Tongue (tissue), 2 donors: ENCODE measurements around the gene KRT24. TPM values are rescaled to one million over a fixed set of nuclear protein-coding genes. Genes with fewer than 3 reads are reported as not detected.
A peak's percentile ranks its signal among the peaks of the same experiment; 100 is the strongest.
"Not testable (repeated sequence)": the region's sequence is repeated elsewhere in the genome, so short reads cannot be mapped to it uniquely, and the experiment has no call there.

Experiments
- DNase-seq: peaks from one replicate; pipeline ENCODE4 v3.0.0-alpha.2; 2015
- total RNA-seq: library from RNA; depleted of rRNA; stranded (reverse); fragments of >200 nt; gene quantifications from one replicate; pipeline ENCODE4 v1.2.3, GENCODE V29; 2014

KRT24 gene
- 0.31 TPM for total RNA-seq

DNA sequence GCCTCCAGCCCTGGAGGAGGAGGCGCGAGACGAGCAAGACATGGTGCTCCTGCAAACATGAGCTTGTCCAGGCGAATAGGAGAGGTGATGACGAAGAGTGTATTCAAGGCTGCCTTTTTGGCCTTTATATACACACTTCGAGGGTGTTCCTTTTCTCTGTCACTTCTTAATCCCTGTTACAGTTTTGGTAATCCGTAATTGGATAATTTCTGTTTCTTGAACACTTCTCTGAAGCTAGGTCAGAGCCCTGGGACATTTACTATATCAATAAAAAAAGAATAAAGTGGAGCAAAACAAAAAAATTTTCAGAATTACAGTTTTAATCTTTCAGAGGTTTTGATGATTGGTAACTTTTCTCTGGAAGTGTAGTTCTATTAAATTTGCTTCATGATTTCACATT, at the start of gene KRT24:
KRT24 (minus strand) TSS at position 101 of the 400 bp plus-strand sequence; CDS start at position 42, 59 bp downstream.
- DNase-seq, result no peak

DNA sequence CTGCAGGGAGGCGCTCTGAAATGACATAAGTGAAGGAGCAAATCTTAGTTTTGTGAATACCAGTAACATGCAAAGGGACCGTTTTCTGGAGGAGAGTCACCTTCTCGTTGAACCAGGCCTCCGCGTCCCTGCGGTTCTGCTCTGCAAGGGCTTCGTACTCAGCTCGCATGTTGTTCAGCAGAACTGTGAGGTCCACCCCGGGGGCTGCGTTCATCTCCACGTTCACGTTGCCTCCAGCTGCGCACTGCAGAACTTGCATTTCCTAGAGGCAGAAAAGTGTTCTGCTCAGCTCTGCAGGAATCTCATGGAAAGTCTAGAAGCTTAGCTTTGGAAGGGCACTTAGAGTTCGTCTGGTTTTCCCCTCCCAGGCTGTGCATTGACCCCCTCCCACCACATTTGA, 47.5 kb upstream of the KRT24 start:
- DNase-seq, result no peak

DNA sequence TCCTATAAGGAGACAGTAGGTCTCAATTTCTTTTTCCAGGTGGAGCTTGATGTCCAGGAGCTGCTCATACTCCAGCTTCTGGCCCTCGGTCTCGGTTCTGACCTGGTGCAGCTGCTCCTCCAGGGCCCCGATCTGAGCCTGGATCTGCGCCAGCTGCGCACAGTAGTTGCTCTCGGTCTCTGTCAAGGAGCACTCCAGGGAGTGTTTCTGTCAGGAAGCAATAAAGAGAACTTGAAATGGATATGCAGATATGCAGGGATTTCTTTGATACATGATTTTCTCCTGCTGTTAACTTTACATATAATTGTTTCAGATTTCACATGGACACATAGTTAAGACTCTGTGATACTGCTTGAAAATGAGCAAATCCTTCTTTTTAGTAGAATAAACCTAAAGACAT, 46.8 kb upstream of the KRT24 start:
- no peak for DNase-seq

DNA sequence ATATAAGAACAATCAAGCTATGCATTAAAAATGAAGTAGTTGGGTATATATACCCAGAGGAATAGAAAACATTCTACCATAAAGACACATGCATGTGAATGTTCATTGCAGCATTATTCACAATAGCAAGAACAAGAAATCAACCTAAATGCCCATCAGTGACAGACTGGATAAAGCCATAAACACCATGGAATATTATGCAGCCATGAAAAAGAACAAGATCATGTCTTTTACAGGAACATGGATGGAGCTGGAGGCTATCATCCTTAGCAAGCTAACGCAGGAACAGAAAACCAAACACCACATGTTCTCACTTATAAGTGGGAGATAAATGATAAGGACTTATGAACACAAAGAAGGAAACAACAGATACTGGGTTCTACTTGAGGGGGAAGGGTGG, 45.1 kb upstream of the KRT24 start:
- DNase-seq, result not testable (repeated sequence)

DNA sequence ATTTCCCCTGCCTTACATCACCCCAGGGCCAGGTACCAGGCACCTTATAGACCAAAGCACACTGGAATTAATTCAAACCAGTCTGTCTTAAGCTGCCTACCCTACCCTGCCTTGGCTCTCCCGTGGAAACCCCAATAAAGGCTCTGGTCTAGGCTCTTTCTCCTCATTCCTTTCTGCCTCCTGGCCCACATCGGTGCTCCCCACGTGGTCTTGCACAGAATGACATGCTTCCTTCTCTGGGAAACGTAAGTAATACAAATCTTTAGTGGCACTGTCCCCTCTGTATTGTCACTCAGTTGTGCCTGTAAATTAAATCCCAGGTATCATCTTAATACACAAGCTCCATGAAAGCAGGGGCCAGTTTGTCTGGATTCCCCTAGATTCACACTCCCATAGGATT, 35.0 kb upstream of the KRT24 start:
- DNase-seq, result no peak

DNA sequence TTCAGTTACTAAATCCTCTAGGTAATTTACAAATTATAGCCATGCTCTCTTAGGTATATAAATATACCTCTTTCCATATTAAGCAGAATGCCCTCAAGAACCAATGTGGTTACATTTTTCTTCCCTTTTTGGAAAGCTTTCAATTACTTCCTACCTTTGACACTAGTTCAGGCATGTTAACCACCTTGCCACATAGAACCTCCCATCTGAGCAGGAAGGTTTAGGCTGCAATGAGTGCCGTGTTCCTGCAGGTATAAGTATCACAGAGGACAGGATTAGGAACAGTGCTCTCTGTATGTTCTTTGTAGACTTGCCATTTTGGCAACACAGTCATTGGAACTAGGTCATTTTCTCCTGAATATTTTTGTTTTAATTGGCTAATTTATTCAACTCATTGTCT, 31.5 kb upstream of the KRT24 start:
- no peak for DNase-seq

DNA sequence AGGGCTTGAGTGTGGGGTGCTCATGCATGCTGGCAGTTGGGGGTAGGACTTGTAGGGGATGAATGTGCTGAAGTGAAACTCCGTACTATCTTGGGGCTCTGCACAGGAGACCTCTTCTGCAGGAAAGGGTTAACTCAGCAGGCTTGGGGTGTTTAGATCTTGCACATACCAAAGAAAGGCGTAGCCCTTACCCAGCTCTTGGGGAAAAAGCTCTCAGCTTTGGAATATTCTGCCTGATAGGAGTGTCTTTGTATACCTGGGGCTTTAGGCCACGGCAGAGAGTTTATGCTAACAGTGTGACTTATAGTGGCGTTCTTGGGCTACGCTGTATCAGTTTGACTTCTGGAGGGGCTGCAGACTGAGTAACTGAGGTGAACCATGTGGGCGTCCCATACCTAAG, 30.5 kb upstream of the KRT24 start:
- no peak for DNase-seq

DNA sequence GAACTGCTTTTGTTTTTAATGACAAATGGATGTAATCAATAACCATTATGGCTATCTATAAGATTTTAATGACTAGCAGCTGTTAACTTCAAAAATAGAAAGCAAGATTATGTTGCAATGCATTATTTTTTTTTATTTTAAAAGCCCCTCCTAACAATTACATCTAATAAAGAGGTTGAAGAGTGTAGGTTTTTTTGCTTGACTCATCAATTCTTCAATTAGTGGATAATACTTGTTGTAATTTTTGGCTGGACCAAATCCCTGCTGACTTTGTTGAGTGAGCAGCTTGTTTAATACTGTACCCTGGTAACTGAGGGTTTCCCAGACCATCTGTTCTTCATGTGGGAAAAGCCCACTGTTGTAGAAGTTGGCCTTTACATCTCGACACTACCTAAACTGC, 27.4 kb upstream of the KRT24 start:
- no peak for DNase-seq

DNA sequence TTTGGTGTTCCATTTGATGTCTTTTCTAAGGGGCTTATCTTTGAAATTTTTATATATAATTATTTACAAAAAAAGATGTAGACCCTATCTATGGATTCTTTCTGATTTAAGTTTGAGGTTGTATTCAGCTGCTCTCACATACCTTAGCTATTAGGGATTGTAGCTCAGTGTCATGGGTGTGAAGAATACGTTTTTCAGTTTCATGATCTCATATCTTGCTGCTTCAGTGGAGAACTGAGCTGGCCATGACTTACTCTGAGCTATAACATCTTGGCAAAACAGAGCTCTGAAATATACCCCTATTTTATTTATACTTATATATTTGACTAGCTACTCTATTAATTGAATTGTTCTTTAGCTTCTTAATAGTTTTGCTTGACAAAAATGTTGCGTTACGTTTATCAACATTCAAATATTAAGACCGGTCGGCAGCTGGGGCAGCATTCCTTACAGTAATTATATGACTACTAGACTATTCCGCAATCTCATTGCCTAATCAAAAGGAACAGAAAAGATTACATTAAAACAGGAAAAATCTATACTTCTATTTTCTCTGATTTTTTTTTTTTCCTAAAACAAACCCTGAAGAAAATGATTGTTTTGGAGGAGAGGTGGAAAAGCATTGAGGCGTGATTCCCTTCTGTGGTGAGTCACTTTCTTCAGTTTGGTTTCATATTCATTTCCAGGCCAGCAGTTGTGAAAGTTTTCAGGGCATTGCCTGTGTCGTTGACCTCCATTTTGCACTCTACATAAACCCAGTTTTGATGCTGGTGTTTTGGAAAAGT, 24.1 kb upstream of the KRT24 start:
- DNase-seq, result no peak

DNA sequence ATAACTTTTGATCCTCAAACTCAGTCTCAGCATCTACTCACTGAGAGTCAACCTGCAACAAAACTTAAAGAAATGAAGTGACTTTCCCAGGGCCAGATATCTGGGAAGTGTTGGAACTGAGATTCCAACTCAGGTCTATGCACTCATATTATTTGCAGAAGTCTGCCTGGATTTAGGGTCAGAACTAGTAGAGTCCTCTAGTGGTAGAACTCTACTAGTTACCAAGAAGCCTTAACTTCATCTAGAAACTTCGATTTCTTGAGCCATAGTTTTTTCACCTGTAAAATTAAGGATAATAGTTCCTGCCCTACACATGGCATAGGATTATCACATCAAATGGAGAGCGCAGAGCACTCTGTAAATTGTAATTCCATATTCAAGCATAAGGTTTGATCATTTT, 23.4 kb upstream of the KRT24 start:
- DNase-seq, result no peak

DNA sequence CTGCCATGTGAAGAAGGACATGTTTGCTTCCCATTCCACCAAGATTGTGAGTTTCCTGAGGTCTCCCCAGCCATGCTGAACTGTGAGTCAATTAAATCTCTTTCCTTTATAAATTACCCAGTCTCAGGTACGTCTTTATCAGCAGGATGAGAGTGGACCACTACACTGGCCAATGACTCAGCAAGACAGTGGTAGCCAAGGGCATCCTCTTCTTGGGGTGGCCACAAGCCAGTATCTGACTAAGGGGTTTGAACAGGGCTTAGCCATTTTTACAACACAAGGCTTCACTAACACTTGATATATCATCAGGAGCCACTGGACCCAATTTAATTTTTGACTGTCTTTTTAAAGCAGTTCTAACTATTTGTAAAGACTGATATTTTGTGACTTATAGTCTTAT, 21.1 kb upstream of the KRT24 start:
- no peak for DNase-seq

DNA sequence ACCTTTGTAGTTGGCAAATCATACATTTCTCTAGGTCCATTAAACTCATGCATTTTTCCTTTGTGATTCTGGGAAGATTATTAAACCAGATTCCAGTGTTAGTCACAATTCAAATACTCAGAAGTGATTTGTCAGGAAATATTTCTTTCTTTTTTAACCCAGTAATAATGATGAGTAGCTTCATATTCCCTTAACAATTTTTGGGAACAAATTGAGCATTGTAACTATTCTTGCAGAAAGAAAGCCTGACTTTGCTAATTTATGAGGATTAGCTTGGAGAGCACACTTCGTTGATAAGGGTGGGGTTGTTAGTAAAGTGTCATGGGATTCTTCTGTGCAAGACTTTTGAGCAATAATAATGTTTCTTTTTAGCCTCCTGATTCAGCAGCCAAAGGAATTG, 18.7 kb upstream of the KRT24 start:
- DNase-seq, result no peak

DNA sequence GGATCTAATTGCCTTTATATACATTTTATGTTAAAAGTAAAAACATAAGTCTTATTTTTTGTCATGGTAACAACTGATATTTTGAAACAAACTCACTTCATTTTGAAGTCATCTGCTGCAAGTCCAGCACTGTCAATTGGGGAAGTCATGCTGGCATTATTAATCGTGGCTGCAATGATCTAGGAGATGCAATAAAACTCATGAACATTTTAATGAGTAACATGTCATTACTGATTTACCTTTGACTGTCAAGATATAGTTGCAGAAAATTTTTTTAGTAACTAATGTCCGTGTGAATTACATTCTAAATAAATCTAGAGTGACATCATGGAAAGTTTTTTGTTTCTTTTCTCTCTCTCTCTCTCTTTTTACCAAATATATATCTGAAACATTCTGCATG, 17.3 kb upstream of the KRT24 start:
- no peak for DNase-seq

DNA sequence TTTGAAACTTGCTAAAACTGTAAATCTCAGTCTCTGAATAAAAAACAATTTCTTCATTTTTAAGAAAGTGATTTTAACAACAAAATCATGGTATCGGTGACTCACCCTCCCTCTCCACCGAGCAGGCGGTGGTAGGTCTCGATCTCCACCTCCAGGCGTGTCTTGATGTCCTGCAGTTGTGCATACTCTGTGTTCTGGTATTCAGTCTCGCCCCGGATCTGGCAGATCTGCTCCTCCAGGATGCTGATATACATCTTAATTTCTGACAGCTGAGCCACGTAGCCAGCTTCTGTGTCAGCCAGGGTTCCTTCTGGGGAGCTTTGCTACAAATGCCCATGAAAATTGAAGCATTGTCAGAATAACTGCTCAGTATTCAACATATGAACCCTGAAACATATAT, 15.4 kb upstream of the KRT24 start:
- DNase-seq, result no peak

DNA sequence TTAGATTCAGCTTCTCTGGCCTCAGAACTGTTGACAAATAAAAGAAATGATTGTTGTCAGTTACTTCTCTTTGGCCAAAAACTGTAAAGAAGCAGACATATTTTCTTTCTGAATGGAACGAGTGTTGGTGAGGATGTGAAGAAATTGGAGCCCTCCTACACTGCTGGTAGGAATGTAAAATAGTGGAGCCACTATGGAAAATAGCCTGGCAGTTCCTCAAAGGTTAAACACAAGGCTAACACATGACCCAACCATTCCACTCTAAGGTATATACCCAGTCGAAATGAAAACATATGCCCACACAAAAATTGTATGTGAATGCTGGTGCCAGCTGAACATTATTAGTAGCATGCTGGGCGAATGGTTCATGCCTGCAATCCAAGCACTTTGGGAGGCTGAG, 14.2 kb upstream of the KRT24 start:
- no peak for DNase-seq

DNA sequence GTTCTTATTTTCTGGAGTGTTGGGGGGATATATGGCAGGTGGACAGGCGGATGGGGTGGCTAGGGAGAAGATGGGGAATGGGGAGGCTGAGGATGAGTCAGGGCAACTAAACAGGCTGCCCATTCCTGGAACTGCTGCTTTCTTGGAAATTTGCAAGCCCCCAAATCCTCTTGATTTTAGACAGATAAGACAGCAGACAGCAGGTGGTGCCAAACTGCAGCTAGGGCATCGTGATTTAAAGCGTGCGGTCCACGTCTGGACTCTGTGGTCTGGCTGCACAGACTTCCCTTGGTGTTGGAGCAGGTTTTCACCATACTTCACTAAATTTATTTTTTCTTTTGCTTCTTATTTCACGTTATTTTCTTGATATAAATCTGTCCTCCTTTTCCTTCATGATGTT, 10.9 kb upstream of the KRT24 start:
- DNase-seq, result peak; percentile 17

DNA sequence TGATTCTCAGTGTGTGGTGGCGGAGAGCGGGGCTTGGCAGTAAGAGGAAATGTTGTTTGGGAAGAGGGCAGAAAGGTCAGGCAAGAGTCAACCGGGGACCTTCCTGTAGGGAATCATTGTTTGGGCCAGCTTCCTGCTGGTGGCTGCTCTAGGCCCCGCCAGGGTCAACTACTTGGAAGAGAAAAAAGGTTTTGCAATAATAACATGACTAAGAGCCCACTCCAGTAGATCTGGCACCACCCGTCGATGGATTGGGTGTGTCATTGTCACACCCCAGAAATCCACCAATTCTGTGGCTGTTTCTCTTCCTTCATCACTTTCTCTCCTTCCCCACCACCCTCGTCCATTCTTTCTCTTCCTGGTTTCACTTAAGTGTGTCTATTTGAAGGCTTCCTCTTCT, 4.2 kb upstream of the KRT24 start:
- no peak for DNase-seq

DNA sequence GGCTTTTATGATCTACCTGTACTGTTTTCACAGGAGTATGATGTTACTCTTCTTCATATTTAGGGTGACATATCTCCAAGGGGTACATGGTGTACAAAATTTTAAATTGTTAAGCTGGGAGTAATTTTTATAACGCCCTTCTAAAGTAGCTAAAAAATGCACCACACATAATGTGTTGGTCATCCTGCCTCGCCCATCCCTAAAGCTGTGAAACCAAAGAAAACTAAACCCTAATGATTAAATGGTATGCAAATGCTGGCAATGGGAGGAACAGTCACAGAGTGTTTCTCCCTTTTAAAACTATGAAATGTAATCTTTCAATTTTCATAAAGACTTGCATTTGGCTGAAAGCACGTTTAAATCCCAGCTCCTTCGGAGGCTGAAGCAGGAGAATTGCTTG, 2.0 kb upstream of the KRT24 start:
- no peak for DNase-seq

DNA sequence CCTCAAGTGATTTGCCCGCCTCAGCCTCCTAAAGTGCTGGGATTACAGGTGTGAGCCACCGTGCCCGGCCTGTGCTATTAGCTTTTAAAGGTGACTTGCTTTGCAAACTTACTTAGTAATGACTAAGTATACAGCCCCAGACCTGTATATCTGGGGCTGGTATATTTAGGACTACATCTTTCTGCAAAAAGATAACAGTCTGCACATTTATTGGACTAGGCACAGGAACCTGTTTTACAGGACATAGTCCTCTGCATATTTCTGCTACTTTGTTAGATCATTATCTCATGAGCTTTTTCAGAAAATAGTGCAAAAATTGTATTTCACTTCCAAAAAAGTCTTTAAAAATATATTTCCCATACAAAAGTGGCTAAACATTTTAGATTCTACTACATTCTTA, 1.3 kb downstream of the KRT24 start:
- DNase-seq, result no peak

DNA sequence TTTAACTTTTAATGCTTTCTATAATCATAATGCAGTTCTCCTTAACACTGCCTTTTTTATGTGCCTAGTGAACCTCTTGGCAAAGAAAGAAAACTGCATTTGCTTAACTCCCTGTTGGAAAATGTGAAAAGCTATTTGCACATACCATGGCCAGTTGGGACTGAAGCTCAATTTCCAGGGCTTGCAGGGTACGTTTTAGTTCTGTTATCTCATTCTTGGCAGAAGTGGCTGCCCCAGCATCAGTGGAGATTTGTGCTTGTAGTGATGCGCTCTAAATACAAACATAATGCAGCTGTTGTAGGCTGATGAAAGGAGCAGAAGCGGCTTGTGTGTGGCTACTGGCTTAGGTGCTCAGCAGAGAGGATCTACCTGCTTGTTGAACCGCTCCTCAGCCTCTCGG, 3.7 kb downstream of the KRT24 start:
- peak; percentile 79 for DNase-seq

DNA sequence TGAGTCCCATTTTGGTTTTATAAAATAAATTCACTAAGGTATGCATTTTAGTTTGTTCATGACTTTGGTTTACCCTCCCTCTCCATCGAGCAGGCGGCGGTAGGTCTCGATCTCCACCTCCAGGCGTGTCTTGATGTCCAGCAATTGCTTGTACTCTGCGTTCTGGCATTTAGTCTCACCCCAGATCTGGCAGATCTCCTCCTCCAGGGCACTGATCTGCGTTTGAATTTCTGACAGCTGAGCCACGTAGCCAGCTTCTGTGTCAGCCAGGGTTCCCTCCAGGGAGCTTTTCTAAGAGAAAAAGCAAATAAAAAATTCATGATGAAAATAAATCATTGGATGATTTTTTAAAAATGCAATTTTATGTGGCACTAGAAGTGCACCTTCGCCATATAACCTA, 4.2 kb downstream of the KRT24 start:
- DNase-seq, result peak; percentile 69

DNA sequence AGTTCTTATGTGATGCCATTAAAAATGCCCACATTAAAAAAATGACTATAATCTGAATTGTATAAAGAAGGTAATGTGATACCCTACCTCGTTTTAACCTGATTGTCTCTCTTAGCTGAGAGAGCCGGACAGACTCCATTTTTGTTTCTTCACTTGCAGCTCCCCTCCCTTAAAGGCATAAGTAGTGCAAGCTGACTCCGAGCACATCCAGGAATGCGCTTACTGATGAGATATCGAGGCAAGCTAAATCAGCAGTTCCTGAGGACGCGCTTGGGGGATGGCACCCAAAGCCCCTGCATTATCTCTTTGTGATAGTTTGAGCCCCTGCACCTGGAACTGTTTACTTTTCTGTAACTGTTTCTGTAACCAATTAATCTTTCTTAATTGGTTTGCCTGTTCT, 6.3 kb downstream of the KRT24 start:
- no peak for DNase-seq

DNA sequence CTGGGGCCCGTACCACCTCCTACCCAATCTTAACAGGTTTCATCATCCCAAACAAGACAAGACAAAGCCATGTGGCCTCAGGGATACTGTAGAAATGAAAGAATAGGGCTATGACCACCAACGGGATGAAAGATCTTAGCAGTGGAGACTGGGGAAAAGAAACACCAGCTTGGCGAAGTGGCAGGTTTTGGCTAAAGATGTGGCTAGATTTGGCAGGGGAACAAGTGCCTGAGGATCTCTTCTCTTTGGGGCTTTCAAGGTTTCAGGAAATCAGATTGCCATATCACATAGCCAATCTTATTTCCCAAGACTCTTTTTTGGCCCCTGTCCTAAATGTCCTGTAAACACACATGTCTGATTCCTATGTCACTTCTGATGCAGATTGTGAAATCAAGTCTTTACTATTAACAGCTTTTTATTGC, 6.9 kb downstream of the KRT24 start:
- no peak for DNase-seq

DNA sequence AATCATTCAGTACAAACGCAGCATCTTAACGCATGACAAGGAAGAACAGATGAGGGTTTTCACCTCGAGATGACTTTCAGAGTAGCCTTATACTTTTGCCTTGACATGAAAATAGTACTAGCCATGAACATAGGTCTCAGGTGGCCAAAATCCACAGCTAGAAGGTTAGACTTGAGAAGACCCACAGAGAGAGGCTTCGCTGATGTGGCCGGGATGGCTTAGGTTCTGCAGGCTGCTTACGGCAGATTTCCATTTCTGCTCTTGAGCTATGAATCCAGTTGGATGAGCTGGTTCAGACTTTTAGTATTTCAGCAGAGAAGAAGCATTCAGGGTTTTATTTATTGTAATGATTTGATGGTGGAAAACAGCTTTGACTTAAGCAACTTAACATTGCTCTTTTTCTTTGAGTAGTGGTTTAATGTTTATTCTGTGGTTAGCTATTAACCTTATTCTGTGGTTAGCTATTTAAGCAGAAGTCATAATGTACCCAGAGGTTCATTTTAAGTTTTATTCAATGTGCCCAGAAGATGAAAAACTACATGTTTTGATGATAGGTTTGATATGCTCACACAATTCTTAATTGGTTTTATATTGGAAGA, 7.6 kb downstream of the KRT24 start:
- no peak for DNase-seq
